Measurements from ENCODE around the gene E2F1. TPM values are rescaled to one million over a fixed set of nuclear protein-coding genes. Genes with fewer than 3 reads are reported as not detected.
A peak's percentile ranks its signal among the peaks of the same experiment; 100 is the strongest.

The E2F1 gene
- total RNA-seq: 21.2 and 34.6 TPM in 2 replicates
- 26.7 and 61.4 TPM in 2 replicates for polyA plus RNA-seq

DNA sequence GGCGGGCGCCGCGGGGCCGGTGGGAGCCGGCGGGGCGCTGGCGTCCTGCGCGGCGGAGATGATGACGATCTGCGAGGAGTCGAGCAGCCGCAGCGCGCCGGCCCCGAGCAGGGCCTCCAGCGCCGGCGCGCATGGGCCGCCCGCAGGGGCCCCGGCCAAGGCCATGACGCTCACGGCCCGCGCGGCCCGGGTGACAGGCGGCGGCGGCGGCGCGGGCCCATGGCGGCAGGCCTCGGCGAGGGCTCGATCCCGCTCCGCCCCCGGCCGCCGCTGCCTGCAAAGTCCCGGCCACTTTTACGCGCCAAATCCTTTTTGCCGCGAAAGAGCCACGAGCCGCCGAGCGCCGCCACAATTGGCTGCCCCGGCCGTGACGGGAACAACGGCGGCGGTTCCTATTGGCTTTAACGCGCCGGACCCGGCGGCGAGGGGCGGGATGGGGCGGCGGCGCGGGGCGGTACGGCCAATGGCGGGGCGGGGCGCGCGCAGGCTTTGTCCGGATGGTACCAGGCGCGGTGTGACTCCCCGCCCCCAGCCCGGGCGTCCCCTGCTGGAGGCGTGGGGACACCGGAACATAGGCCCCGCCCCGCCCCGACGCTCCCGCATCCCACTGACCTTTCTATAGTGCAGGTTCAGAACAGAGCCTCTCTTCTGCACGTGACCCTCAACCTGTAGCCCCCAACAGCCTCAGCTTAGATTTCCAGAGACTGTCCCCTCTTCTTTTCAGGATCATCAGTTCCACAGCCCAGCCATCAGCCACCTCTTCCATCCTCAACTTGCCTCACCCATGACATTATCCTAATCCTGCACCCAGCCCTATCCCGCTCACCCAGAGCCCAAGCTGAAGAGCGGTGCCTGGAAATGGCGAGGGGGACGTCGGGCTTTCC lies at the start of gene E2F1:
TSS of gene E2F1 (minus strand) at position 286 of the 884 bp plus-strand sequence. CDS start at position 165, 121 bp downstream.
- H3K9me3 ChIP-seq (ENCODE audit: low read depth): no peaks in the 10 kb centered on the region
- H3K36me3 ChIP-seq: no peaks in the 10 kb centered on the region
- H3K27ac ChIP-seq: no peak within 1 kb of the TSS
- H3K4me3 ChIP-seq: peak within 1 kb of the TSS; percentile 39
- H3K4me1 ChIP-seq (ENCODE audit: low read depth): peaks cover 32% of the 10 kb centered on the region
- DNase-seq (ENCODE audit: low read depth in 1 of 2, low spot score in 1 of 2): peak; percentile 95 to 98
- no peaks in the 10 kb centered on the region for H3K27me3 ChIP-seq
- TF ChIP-seq CTCF (IDR thresholded peaks at IDR 0.05; ENCODE audit: low read depth, low read length): peak; percentile 33

- Histone ChIP-seq H3K36me3 (no peaks in the 10 kb centered on the region), H3K27ac (peak overlapping the region; percentile 43)
Observed at GRCh38 chr20:33733654-33734576, 47.7 kb upstream of the E2F1 start.

DNA sequence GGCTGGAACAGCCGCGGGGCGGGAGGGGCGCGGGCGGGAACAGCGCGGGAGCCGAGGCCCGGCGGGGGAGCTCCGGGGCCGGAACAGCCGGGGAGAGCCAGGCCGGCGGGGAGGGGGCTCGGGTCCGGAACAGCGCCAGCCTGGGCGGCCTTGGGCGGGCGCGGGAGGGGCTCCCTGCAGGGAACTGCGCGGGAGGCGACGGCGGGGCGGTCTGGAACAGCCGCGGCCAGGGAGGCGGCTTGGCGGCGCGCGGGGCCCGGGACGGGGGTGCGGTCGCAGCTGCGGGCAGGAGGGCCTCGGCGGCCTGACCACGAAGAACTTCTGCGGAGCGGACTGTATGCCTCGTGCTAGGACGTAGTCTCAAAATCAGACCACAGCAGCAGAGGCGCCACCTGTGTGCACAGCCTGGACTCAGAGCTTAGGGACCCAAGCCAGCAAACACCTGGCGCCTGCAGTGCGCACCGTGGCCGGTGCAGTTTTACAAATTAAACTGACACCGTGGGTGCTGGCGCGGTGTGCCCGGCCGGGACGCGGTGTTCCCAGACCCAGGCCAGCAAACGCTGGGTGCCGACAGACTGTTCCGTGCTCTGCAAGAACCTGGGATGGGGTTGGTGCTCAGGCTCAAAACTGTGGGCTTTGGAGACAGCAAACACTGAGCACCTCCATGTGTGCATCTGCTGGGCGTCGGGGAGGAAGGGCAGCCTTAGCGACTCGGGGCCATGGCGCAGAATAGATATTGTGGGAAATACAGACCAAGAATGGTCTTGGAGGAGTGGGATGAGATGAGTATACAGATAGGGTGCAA lies 46.2 kb upstream of the E2F1 start:
- peak overlapping the region; percentile 30 for H3K4me3 ChIP-seq
- H3K27ac ChIP-seq: peak overlapping the region; percentile 81
- TF ChIP-seq CTCF (IDR thresholded peaks at IDR 0.05; ENCODE audit: low read depth, low read length): no peak
- H3K36me3 ChIP-seq: no peaks in the 10 kb centered on the region
- H3K4me1 ChIP-seq (ENCODE audit: low read depth): peaks cover 6% of the 10 kb centered on the region
- DNase-seq (ENCODE audit: low read depth in 1 of 2, low spot score in 1 of 2): no peak
- H3K9me3 ChIP-seq (ENCODE audit: low read depth): no peaks in the 10 kb centered on the region
- H3K27me3 ChIP-seq: no peaks in the 10 kb centered on the region

More at GRCh38 chr20:33733654-33734576, 47.7 kb upstream of the E2F1 start:
- Histone ChIP-seq H3K4me1 (ENCODE audit: low read depth) (peaks cover 6% of the 10 kb centered on the region), H3K9me3 (ENCODE audit: low read depth) (no peaks in the 10 kb centered on the region), H3K4me3 (no peak overlapping the region), H3K27me3 (no peaks in the 10 kb centered on the region)
- TF ChIP-seq CTCF (IDR thresholded peaks at IDR 0.05; ENCODE audit: low read depth, low read length): no peak
- peak in 1 of 2 donors; percentile 84 for DNase-seq (ENCODE audit: low read depth in 1 of 2, low spot score in 1 of 2)

- Histone ChIP-seq H3K4me3 (peak within 1 kb of the TSS; percentile 30), H3K9me3 (ENCODE audit: low read depth) (no peaks in the 10 kb centered on the region), H3K36me3 (no peaks in the 10 kb centered on the region), H3K27ac (peak within 1 kb of the TSS; percentile 81), H3K27me3 (no peaks in the 10 kb centered on the region), H3K4me1 (ENCODE audit: low read depth) (peaks cover 6% of the 10 kb centered on the region)
- peak; percentile 80 for TF ChIP-seq CTCF (IDR thresholded peaks at IDR 0.05; ENCODE audit: low read depth, low read length)
- peak; percentile 92 to 96 for DNase-seq (ENCODE audit: low read depth in 1 of 2, low spot score in 1 of 2)
Observed at GRCh38 chr20:33731693-33732165, 45.5 kb upstream of the E2F1 start, which contains the start of gene ZNF341. TSS of gene ZNF341 (plus strand) at chr20:33731996. CDS start at chr20:33732022, 26 bp downstream.
